ENCODE data around the gene SPEF1.
A peak's percentile ranks its signal among the peaks of the same experiment; 100 is the strongest.
"Not testable (repeated sequence)": the region's sequence is repeated elsewhere in the genome, so short reads cannot be mapped to it uniquely, and the experiment has no call there.

Gene SPEF1

GRCh38 chr20:3808544-3808943, 27.3 kb upstream of the SPEF1 start:
- ATAC-seq: no peak
- DNase-seq: no peak

- DNase-seq (no peak), ATAC-seq (no peak)
Measured at GRCh38 chr20:3804781-3805180, 23.5 kb upstream of the SPEF1 start.

- no peak for ATAC-seq
- DNase-seq: no peak
Measured at GRCh38 chr20:3804254-3804751, 23.1 kb upstream of the SPEF1 start.

- DNase-seq: no peak
Measured at GRCh38 chr20:3803854-3804253, 22.6 kb upstream of the SPEF1 start.

GRCh38 chr20:3803289-3803688, 22.0 kb upstream of the SPEF1 start:
- DNase-seq (no peak), ATAC-seq (no peak)

More at GRCh38 chr20:3803854-3804253, 22.6 kb upstream of the SPEF1 start:
- no peak for ATAC-seq

- no peak for DNase-seq
- ATAC-seq: no peak
Measured at GRCh38 chr20:3802524-3803239, 21.4 kb upstream of the SPEF1 start.

- ATAC-seq (no peak), DNase-seq (no peak)
Measured at GRCh38 chr20:3801846-3802245, 20.6 kb upstream of the SPEF1 start.

- ATAC-seq (no peak), DNase-seq (no peak)
Measured at GRCh38 chr20:3801299-3801698, 20.1 kb upstream of the SPEF1 start.

- no peak for ATAC-seq
- no peak for DNase-seq
Measured at GRCh38 chr20:3800878-3801260, 19.6 kb upstream of the SPEF1 start.

GRCh38 chr20:3800256-3800877, 19.1 kb upstream of the SPEF1 start:
- DNase-seq (no peak), ATAC-seq (no peak)

- DNase-seq (no peak), ATAC-seq (no peak)
Measured at GRCh38 chr20:3798908-3799248, 17.6 kb upstream of the SPEF1 start.

GRCh38 chr20:3798373-3798768, 17.1 kb upstream of the SPEF1 start:
- ATAC-seq (no peak), DNase-seq (no peak)

- DNase-seq (peak; percentile 60), ATAC-seq (peak; percentile 41)
Measured at GRCh38 chr20:3797592-3798372, 16.5 kb upstream of the SPEF1 start.

- ATAC-seq: no peak
- DNase-seq: no peak
Measured at GRCh38 chr20:3797226-3797545, 15.9 kb upstream of the SPEF1 start.

GRCh38 chr20:3796477-3797225, 15.4 kb upstream of the SPEF1 start:
- ATAC-seq: no peak
- no peak for DNase-seq

GRCh38 chr20:3795511-3796468, 14.5 kb upstream of the SPEF1 start, which contains the start of gene CDC25B:
Gene CDC25B, plus strand, starts transcription at chr20:3796310. Its CDS starts 222 bp downstream, at chr20:3796532.
- DNase-seq: peak; percentile 92
- ATAC-seq: peak; percentile 82

- DNase-seq (no peak), ATAC-seq (no peak)
Measured at GRCh38 chr20:3794701-3795420, 13.6 kb upstream of the SPEF1 start.

GRCh38 chr20:3794168-3794567, 12.9 kb upstream of the SPEF1 start:
- ATAC-seq, DNase-seq: not testable (repeated sequence)

GRCh38 chr20:3789201-3789600, 8.0 kb upstream of the SPEF1 start:
- not testable (repeated sequence) for ATAC-seq, DNase-seq

- DNase-seq: no peak
- no peak for ATAC-seq
Measured at GRCh38 chr20:3788685-3789155, 7.5 kb upstream of the SPEF1 start.
